Naive B cell (primary cell): ENCODE results near the gene MICALL2. TPM values are rescaled to one million over a fixed set of nuclear protein-coding genes. Genes with fewer than 3 reads are reported as not detected.

Experiments used
- ATAC-seq, 2 donors: fragments of 150-1000 bp; cut with Tn5 transposase; 2 replicates each; pipeline ENCODE4 v1.10.0; 2021; ENCODE audit warnings: low read depth in 2 of 2, mild to moderate bottlenecking in 2 of 2, moderate library complexity in 2 of 2
- DNase-seq: peaks from one replicate; pipeline ENCODE4 v3.0.0; 2022
- H3K27ac Mint-ChIP-seq, 6 donors: one replicate each; pipeline ENCODE4 v1.8.0; 2020 to 2022; ENCODE audit warnings: mild to moderate bottlenecking in 6 of 6, mixed read lengths in 6 of 6, moderate library complexity in 5 of 6, inconsistent platforms in 2 of 6
- H3K27me3 Mint-ChIP-seq, 3 donors: one replicate each; pipeline ENCODE4 v1.8.0; 2021 to 2022; ENCODE audit warnings: mixed read lengths in 3 of 3, mild to moderate bottlenecking in 1 of 3
- H3K36me3 Mint-ChIP-seq, 2 donors: one replicate each; pipeline ENCODE4 v1.8.0; 2020 to 2022; ENCODE audit warnings: mixed read lengths in 2 of 2, inconsistent platforms in 1 of 2, mild to moderate bottlenecking in 1 of 2
- H3K4me1 Mint-ChIP-seq, 3 donors: one replicate each; pipeline ENCODE4 v1.8.0; 2020 to 2022; ENCODE audit warnings: mixed read lengths in 3 of 3, inconsistent platforms in 1 of 3, mild to moderate bottlenecking in 1 of 3, moderate library complexity in 1 of 3
- H3K4me3 Mint-ChIP-seq, 8 donors: one replicate each; pipeline ENCODE4 v1.8.0; 2020 to 2022; ENCODE audit warnings: mild to moderate bottlenecking in 8 of 8, mixed read lengths in 8 of 8, moderate library complexity in 8 of 8, inconsistent platforms in 2 of 8
- H3K9me3 Mint-ChIP-seq, 7 donors: one replicate each; pipeline ENCODE4 v1.8.0; 2020 to 2022; ENCODE audit warnings: mixed read lengths in 7 of 7, mild to moderate bottlenecking in 5 of 7, inconsistent platforms in 2 of 7, moderate library complexity in 1 of 7
- polyA plus RNA-seq, 6 donors: library from polyadenylated mRNA; unstranded; fragments of 300-500 nt; fragmentation: Illumina TruSeq; gene quantifications; one replicate each; pipeline ENCODE4 v1.2.3, GENCODE V29; 2021; ENCODE audit warnings: low read depth in 6 of 6

The MICALL2 gene
- polyA plus RNA-seq, 6 donors from 2014 or later, result not detected

GRCh38 chr7:1386623-1387220, 72.5 kb downstream of the MICALL2 start:
- DNase-seq (no peak), ATAC-seq (no peak)
- peaks cover 11 to 18% of the 10 kb centered on the region in 2 donors for H3K36me3 Mint-ChIP-seq
- no peak overlapping the region for H3K4me3 Mint-ChIP-seq
- H3K27me3 Mint-ChIP-seq, result peaks cover 22 to 56% (median 44%) of the 10 kb centered on the region in 3 donors
- H3K27ac Mint-ChIP-seq, result no peak overlapping the region
- peaks cover 0 to 9% (median 0%) of the 10 kb centered on the region in 3 donors for H3K4me1 Mint-ChIP-seq
- H3K9me3 Mint-ChIP-seq, result peaks cover 6 to 21% (median 12%) of the 10 kb centered on the region in 7 donors

DNA sequence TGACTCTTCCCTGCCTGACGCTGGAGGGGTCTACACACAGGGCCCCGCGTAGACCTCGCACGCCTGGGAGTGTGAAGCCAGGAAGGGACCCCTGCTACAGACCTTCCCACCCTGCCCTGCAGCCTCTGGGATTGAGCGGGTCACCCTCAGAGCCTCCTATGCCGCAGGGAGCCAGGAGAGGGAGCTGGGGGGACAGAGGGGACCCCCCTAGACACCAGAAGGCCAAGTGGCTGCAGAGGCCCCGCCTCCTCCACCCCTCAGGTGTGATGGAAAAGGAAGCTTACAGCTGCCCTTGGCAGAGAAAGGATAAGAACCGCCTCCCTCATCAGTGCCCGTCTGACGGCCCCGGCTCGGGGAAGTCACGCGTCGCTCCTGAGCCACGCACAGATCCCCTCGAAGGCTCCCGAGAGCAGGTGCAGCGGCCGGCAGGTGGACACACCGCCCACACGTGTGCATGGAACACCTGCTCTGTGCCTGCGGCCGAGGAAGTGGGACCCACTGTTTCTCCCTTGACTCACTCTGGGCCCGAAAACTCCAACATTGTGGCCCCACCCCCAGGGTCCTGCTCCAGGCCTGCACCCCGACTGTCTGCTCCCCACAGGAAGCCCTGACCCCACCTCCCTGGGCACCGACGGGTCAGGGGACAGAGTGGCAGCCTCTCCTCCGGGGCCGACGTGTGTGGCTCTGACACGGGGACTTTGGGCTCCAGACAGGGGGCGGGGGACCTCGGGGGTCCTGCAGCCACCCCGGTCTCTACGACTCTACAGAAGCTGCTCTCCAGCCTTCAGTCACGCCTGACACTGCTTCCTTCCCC, 73.3 kb downstream of the MICALL2 start:
- Mint-ChIP-seq H3K27ac (no peak overlapping the region), H3K4me3 (no peak overlapping the region), H3K36me3 (peaks cover 6 to 12% of the 10 kb centered on the region in 2 donors), H3K9me3 (peaks cover 2 to 14% (median 8%) of the 10 kb centered on the region in 7 donors), H3K27me3 (peaks cover 16 to 49% (median 44%) of the 10 kb centered on the region in 3 donors), H3K4me1 (peaks cover 0 to 9% (median 0%) of the 10 kb centered on the region in 3 donors)
- DNase-seq (no peak), ATAC-seq (no peak)

- H3K4me1 Mint-ChIP-seq, result peaks cover 0 to 9% (median 0%) of the 10 kb centered on the region in 3 donors
- ATAC-seq, result no peak
Measured at GRCh38 chr7:1385086-1385808, 74.0 kb downstream of the MICALL2 start.

More at GRCh38 chr7:1385086-1385808, 74.0 kb downstream of the MICALL2 start:
- no peak overlapping the region for H3K27ac Mint-ChIP-seq
- peaks cover 11 to 45% (median 40%) of the 10 kb centered on the region in 3 donors for H3K27me3 Mint-ChIP-seq
- no peak overlapping the region for H3K4me3 Mint-ChIP-seq
- peaks cover 2 to 10% (median 6%) of the 10 kb centered on the region in 7 donors for H3K9me3 Mint-ChIP-seq
- no peak for DNase-seq
- peaks cover 6 to 12% of the 10 kb centered on the region in 2 donors for H3K36me3 Mint-ChIP-seq

Other genes starting within 250 kb of the MICALL2 start
- not detected for gene UNCX, start 226.6 kb downstream of the MICALL2 start, polyA plus RNA-seq
- 10 to 100 TPM in 5 of 6 donors, 1 to 10 TPM in 1; 3.0 to 26.7 (median 11.7) TPM for gene INTS1, start 44.9 kb upstream of the MICALL2 start, polyA plus RNA-seq
- 1 to 10 TPM in 1 of 6 donors, under 1 TPM in 5; 0.36 to 1.2 (median 0.66) TPM for gene MAFK, start 71.2 kb upstream of the MICALL2 start, polyA plus RNA-seq
- gene TMEM184A, start 96.7 kb upstream of the MICALL2 start, polyA plus RNA-seq, result under 1 TPM in 1 of 6 donors, not detected in 5; 0.16 TPM
- gene PSMG3, start 110.6 kb upstream of the MICALL2 start, polyA plus RNA-seq, result 10 to 100 TPM; 24.2 to 43.4 (median 38.6) TPM
- not detected for gene ELFN1, start 210.8 kb upstream of the MICALL2 start, polyA plus RNA-seq